Measurements from ENCODE around the gene PARVA.

Gene PARVA

DNA sequence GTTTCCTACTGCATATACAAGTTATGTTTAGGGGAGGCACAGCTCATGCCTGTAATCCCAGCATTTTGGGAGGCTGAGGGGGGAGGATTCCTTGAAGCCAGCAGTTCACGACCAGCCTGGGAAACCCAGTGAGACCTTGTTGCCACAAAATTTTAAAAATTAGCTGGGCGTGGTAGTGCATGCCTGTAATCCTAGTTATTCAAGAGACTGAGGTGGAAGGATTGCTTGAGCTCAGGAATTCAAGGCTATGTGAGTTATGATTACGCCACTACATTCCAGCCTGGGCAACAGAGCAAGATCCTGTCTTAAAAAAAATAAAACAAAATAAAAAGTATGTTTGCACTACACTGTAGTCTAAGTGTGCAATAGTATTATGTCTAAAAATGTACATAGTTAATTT lies 188.0 kb downstream of the PARVA start:
- DNase-seq = no peak

- no peak for DNase-seq
Observed at GRCh38 chr11:12567746-12568460, 190.5 kb downstream of the PARVA start.

DNA sequence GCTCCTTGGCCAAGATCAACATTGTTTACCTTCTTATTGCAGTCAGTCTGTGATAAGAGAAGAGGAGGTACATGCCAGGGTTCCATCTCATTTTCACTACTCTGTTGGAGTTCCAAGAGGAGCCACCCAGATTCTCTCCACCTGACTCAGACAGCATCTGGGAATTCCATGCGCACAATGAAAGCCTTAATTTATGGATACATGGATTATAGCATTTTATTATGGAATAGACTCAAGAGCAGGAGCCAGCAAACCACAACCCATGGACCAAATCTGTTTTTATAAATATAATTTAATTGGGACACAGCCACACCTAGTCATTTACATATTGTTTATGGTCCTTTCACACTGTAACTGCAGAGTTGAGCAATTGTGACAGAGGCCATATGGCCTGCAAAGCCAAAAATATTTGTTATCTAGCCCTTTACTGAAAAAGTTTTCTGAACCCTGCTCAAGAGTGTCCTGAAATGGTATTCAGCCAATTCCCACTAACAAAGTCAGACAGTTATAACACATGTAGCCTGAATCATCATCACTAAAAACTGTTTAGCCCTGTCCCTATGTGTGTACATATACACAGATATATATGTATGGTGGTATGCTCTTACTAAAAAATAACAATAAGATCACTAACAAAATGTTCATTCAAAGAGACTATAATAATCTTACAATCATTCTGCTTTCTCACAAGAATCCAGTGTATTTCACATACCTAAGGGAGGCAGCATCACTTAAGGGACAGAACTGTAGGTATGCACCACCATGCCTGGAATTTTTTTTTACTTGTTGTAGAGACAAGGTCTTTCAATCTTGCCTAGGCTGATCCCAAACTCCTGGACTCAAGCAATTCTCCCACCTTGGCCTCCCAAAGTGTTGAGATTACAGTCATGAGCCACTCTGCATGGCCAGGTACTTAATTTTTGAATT lies 192.4 kb downstream of the PARVA start:
- no peak for DNase-seq

GRCh38 chr11:12573707-12574485 lies 196.5 kb downstream of the PARVA start:
- no peak for DNase-seq

GRCh38 chr11:12577725-12578644 lies 200.6 kb downstream of the PARVA start:
- no peak for DNase-seq

DNA sequence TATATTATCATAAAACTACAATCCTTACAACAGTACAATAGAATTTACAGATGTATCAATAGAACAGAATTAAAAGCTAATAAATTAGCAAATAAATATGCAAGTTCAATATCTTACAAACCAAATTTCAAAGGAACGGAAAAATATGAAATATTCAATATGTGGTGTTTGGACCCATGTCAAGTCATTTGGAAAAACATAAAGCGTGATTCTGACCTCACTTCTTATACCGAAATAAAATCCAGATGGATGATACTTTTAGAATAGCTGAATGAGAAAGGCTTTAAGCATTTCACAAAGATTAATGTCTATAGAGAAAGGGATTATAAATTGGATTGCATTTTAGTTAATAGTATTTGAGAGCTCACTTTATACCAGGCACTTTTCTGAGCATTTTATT lies 204.0 kb downstream of the PARVA start:
- DNase-seq = no peak

GRCh38 chr11:12581923-12582322 lies 204.6 kb downstream of the PARVA start:
- DNase-seq = no peak

Data from NCI-H1048 (cell line).